Fibroblast of lung (primary cell): Measurements from ENCODE around the gene ISL1.

Experiments
- EZH2 ChIP-seq: IDR thresholded peaks from 2 replicates; pipeline ENCODE4 v1.5.1; 2012; ENCODE audit warnings: low read length, control low read depth, mild to moderate bottlenecking; ENCODE audit errors: missing control alignments
- TF ChIP-seq, protein P1 (sequence below), 2 donors: IDR thresholded peaks in 1 of 2; conservative IDR thresholded peaks in 1 of 2; 1 replicate in 1 of 2; 2 replicates in 1 of 2; pipeline ENCODE4 v1.5.1; 2011 to 2012; ENCODE audit warnings: low read length in 2 of 2, control low read depth in 1 of 2, inconsistent platforms in 1 of 2, low read depth in 1 of 2, mild to moderate bottlenecking in 1 of 2

DNA sequence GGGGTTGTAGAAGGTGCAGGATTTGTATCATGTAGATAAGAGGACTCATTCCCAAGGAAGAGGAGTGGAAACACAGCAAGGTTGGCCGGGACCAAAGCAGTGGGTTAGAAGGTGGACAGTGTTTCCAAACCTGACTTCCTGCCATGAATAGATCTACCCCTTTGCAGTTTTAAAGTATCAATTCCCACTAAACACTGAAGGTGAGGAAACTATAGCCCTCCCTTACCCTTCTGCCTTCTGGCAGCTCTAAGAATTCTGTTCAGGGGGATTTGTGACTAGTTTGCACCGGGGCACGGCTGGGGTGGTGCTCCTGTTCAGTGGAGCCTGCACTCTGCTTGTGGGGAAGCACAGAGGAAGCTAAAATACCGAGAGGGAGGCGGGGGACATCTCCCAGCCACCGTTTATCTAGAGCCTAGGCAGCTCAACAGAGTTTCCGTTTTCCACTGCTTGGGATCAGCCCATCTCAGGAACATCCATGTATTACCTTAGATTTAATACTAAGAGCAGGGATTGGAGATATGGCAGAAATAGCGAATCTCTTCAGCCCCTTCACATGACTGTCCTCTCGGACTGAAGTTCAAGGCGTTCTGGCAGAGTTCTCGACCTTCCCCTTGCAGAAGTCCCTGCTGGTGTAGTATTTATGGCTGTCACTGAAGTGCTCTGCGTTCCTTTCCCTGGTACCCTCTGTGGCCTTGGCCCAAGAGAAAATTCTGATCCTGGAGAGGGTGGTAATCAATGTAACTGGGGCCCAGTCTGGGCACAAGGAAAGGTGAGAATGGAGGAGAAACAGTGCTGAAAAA, 5.4 kb downstream of the ISL1 start:
- TF ChIP-seq EZH2, result peak; percentile 11
- TF ChIP-seq, protein P1, sequence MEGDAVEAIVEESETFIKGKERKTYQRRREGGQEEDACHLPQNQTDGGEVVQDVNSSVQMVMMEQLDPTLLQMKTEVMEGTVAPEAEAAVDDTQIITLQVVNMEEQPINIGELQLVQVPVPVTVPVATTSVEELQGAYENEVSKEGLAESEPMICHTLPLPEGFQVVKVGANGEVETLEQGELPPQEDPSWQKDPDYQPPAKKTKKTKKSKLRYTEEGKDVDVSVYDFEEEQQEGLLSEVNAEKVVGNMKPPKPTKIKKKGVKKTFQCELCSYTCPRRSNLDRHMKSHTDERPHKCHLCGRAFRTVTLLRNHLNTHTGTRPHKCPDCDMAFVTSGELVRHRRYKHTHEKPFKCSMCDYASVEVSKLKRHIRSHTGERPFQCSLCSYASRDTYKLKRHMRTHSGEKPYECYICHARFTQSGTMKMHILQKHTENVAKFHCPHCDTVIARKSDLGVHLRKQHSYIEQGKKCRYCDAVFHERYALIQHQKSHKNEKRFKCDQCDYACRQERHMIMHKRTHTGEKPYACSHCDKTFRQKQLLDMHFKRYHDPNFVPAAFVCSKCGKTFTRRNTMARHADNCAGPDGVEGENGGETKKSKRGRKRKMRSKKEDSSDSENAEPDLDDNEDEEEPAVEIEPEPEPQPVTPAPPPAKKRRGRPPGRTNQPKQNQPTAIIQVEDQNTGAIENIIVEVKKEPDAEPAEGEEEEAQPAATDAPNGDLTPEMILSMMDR (conservative IDR thresholded peaks at IDR 0.05 in 1 of 2, IDR thresholded peaks at IDR 0.05 in 1 of 2; ENCODE audit: low read depth in 1 of 2, low read length in 2 of 2), result no peak
